MM.1S (cell line): ENCODE measurements around the gene ITPR3.

Experiments used
- DNase-seq: peaks from one replicate; pipeline ENCODE4 v3.0.0-alpha.2; 2015
- H2AFZ ChIP-seq: fragments of 300-600 bp; sonication (generic); 2 replicates; pipeline ENCODE4 v1.6.0; 2016; ENCODE audit warnings: antibody characterized with exemption, low read length
- H3F3A ChIP-seq: fragments of 300-600 bp; sonication (generic); 2 replicates; pipeline ENCODE4 v1.6.1; 2016; ENCODE audit warnings: mild to moderate bottlenecking, antibody characterized with exemption, low read length, moderate library complexity, mixed read lengths; ENCODE audit not compliant: insufficient read depth
- H3K27ac ChIP-seq: fragments of 300-600 bp; sonication (generic); 2 replicates; pipeline ENCODE4 v1.5.1; 2016; ENCODE audit warnings: mild to moderate bottlenecking, low read length
- H3K27me3 ChIP-seq: fragments of 300-600 bp; sonication (generic); replicated peaks from 2 replicates; pipeline ENCODE4 v1.6.0; 2016; ENCODE audit warnings: low read length; ENCODE audit not compliant: insufficient read depth
- H3K36me3 ChIP-seq: fragments of 300-600 bp; sonication (generic); replicated peaks from 2 replicates; pipeline ENCODE4 v1.6.1; 2016; ENCODE audit warnings: mild to moderate bottlenecking, low read length, mixed read lengths; ENCODE audit not compliant: insufficient read depth
- H3K4me1 ChIP-seq: fragments of 300-600 bp; sonication (generic); 2 replicates; pipeline ENCODE4 v1.6.1; 2016; ENCODE audit warnings: low read length, mixed read lengths
- H3K4me2 ChIP-seq: fragments of 300-600 bp; sonication (generic); 2 replicates; pipeline ENCODE4 v1.6.0; 2016; ENCODE audit warnings: low read depth, low read length
- H3K4me3 ChIP-seq: fragments of 300-600 bp; sonication (generic); 2 replicates; pipeline ENCODE4 v1.5.1; 2016; ENCODE audit warnings: low read length, mixed read lengths
- H3K79me2 ChIP-seq: fragments of 300-600 bp; sonication (generic); 2 replicates; pipeline ENCODE4 v1.6.1; 2016; ENCODE audit warnings: mixed run types, low read length, mixed read lengths
- H3K9ac ChIP-seq: fragments of 300-600 bp; sonication (generic); 2 replicates; pipeline ENCODE4 v1.6.1; 2016; ENCODE audit warnings: low read length, mixed read lengths
- H3K9me2 ChIP-seq: fragments of 300-600 bp; sonication (generic); replicated peaks from 2 replicates; pipeline ENCODE4 v1.6.1; 2016; ENCODE audit warnings: mild to moderate bottlenecking, low read length, mixed read lengths; ENCODE audit not compliant: insufficient read depth
- H3K9me3 ChIP-seq: fragments of 300-600 bp; sonication (generic); replicated peaks from 2 replicates; pipeline ENCODE4 v1.6.1; 2016; ENCODE audit warnings: mild to moderate bottlenecking, low read length, mixed read lengths; ENCODE audit not compliant: insufficient read depth
- H4K20me1 ChIP-seq: fragments of 300-600 bp; sonication (generic); 2 replicates; pipeline ENCODE4 v1.6.1; 2016; ENCODE audit warnings: mild to moderate bottlenecking, low read length, moderate library complexity, mixed read lengths; ENCODE audit not compliant: insufficient read depth
- CTCF ChIP-seq: fragments of 300-600 bp; sonication (generic); IDR thresholded peaks from 2 replicates; pipeline ENCODE4 v1.5.1; 2016; ENCODE audit warnings: antibody characterized with exemption, low read length, mixed read lengths
- EZH2 ChIP-seq: fragments of 300-600 bp; sonication (generic); optimal IDR thresholded peaks from 2 replicates; pipeline ENCODE3; 2017; ENCODE audit warnings: low read depth, mild to moderate bottlenecking, antibody characterized with exemption, low read length, mixed read lengths
- EZH2phosphoT487 ChIP-seq: fragments of 300-600 bp; sonication (generic); IDR thresholded peaks from 2 replicates; pipeline ENCODE4 v1.6.1; 2018; ENCODE audit warnings: antibody characterized with exemption, low read length

Gene ITPR3

GRCh38 chr6:33642897-33643296, 21.8 kb downstream of the ITPR3 start:
- DNase-seq = no peak
- TF ChIP-seq EZH2 (no peak), CTCF (no peak), EZH2phosphoT487 (no peak)
- no peak overlapping the region for H2AFZ ChIP-seq
- H3K4me2 ChIP-seq = no peak overlapping the region
- no peaks in the 10 kb centered on the region for H3K27me3 ChIP-seq
- peaks cover 17% of the 10 kb centered on the region for H3F3A ChIP-seq
- H3K4me3 ChIP-seq = no peak overlapping the region
- no peaks in the 10 kb centered on the region for H3K36me3 ChIP-seq
- H3K9ac ChIP-seq = no peak overlapping the region
- H3K27ac ChIP-seq = no peak overlapping the region
- peaks cover 20% of the 10 kb centered on the region for H3K4me1 ChIP-seq
- no peaks in the 10 kb centered on the region for H3K9me2 ChIP-seq
- H3K79me2 ChIP-seq = peaks cover 67% of the 10 kb centered on the region
- no peaks in the 10 kb centered on the region for H3K9me3 ChIP-seq
- no peaks in the 10 kb centered on the region; the same call in none of the 2 replicates for H4K20me1 ChIP-seq

GRCh38 chr6:33651403-33651802, 30.3 kb downstream of the ITPR3 start:
- Histone ChIP-seq H3K4me1 (peaks cover 14% of the 10 kb centered on the region), H3K79me2 (peaks cover 68% of the 10 kb centered on the region), H3K4me2 (no peak overlapping the region), H3K27me3 (no peaks in the 10 kb centered on the region), H4K20me1 (no peaks in the 10 kb centered on the region; the same call in 1 of the 2 replicates), H3K27ac (no peak overlapping the region), H3K9ac (no peak overlapping the region), H3K9me2 (no peaks in the 10 kb centered on the region), H3K36me3 (no peaks in the 10 kb centered on the region; the same call in 1 of the 2 replicates), H2AFZ (no peak overlapping the region), H3K9me3 (no peaks in the 10 kb centered on the region), H3K4me3 (no peak overlapping the region), H3F3A (peaks cover 12% of the 10 kb centered on the region)
- DNase-seq = no peak
- TF ChIP-seq EZH2phosphoT487 = no peak
- no peak for TF ChIP-seq CTCF
- TF ChIP-seq EZH2 = no peak

- H4K20me1 ChIP-seq = no peaks in the 10 kb centered on the region; the same call in 1 of the 2 replicates
- DNase-seq = no peak
- no peaks in the 10 kb centered on the region; the same call in 1 of the 2 replicates for H3K36me3 ChIP-seq
- no peak overlapping the region for H2AFZ ChIP-seq
- peaks cover 6% of the 10 kb centered on the region for H3F3A ChIP-seq
- H3K9me3 ChIP-seq = no peaks in the 10 kb centered on the region
- H3K79me2 ChIP-seq = peaks cover 68% of the 10 kb centered on the region
- no peak overlapping the region for H3K4me2 ChIP-seq
- no peak for TF ChIP-seq EZH2phosphoT487
- no peak for TF ChIP-seq CTCF
- TF ChIP-seq EZH2 = no peak
- no peak overlapping the region for H3K4me3 ChIP-seq
- H3K9ac ChIP-seq = no peak overlapping the region
- H3K27ac ChIP-seq = no peak overlapping the region
- H3K9me2 ChIP-seq = no peaks in the 10 kb centered on the region
- H3K27me3 ChIP-seq = no peaks in the 10 kb centered on the region
- peaks cover 8% of the 10 kb centered on the region for H3K4me1 ChIP-seq
These were observed 30.9 kb downstream of the ITPR3 start for GRCh38 chr6:33652002-33652401.
